ENCODE results near the gene PHF21B.

The PHF21B gene

GRCh38 chr22:45045208-45045607, 35.4 kb upstream of the PHF21B start:
- H3K4me1 ChIP-seq (ENCODE audit: control insufficient read depth, insufficient read depth, low read length) = no peaks in the 10 kb centered on the region
- H3K27ac ChIP-seq (ENCODE audit: insufficient read depth, low read depth, low read length, poor library complexity, severe bottlenecking) = no peak overlapping the region
- no peak overlapping the region for H3K4me3 ChIP-seq (ENCODE audit: insufficient read depth, low read depth, low read length)
- WGBS, 2 experiments = 87 to 91% methylated on average over 7 of the region's 7 CpGs
- no peaks in the 10 kb centered on the region for H3K9me3 ChIP-seq (ENCODE audit: control insufficient read depth, low read length)
- no peaks in the 10 kb centered on the region for H3K36me3 ChIP-seq (ENCODE audit: control insufficient read depth, insufficient read depth, low read length)
- H3K27me3 ChIP-seq (ENCODE audit: control insufficient read depth, insufficient read depth, low read length, poor library complexity, severe bottlenecking) = no peaks in the 10 kb centered on the region

DNA sequence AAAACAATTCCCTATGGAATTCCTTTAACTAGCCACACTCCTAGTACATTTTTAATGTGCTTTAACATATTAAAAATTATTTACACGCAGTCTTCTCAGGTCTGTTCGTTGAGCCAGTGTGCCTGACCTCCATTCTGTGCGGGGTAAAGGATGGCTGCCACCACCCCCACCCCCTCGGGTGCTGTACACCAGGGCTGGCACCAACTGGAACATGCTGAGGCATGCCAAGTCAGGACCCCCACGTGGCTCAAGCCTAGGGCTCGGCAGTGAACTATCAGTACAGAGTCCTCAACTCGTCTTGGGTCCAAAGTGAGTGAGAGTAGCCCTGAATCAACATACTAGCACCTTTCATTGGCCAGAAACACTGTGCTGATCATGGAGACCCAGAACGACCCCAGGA, 32.5 kb upstream of the PHF21B start:
- no peak overlapping the region for H3K27ac ChIP-seq (ENCODE audit: insufficient read depth, low read depth, low read length, poor library complexity, severe bottlenecking)
- no peaks in the 10 kb centered on the region for H3K36me3 ChIP-seq (ENCODE audit: control insufficient read depth, insufficient read depth, low read length)
- WGBS, 2 experiments = 91 to 92% methylated on average over 8 of the region's 8 CpGs
- H3K9me3 ChIP-seq (ENCODE audit: control insufficient read depth, low read length) = no peaks in the 10 kb centered on the region
- no peaks in the 10 kb centered on the region for H3K27me3 ChIP-seq (ENCODE audit: control insufficient read depth, insufficient read depth, low read length, poor library complexity, severe bottlenecking)
- H3K4me3 ChIP-seq (ENCODE audit: insufficient read depth, low read depth, low read length) = no peak overlapping the region
- no peaks in the 10 kb centered on the region for H3K4me1 ChIP-seq (ENCODE audit: control insufficient read depth, insufficient read depth, low read length)

- no peaks in the 10 kb centered on the region for H3K4me1 ChIP-seq (ENCODE audit: control insufficient read depth, insufficient read depth, low read length)
- 89 to 94% methylated on average over 7 to 8 of the region's 8 CpGs for WGBS, 2 experiments
- no peaks in the 10 kb centered on the region for H3K36me3 ChIP-seq (ENCODE audit: control insufficient read depth, insufficient read depth, low read length)
- no peak overlapping the region for H3K27ac ChIP-seq (ENCODE audit: insufficient read depth, low read depth, low read length, poor library complexity, severe bottlenecking)
- H3K9me3 ChIP-seq (ENCODE audit: control insufficient read depth, low read length) = no peaks in the 10 kb centered on the region
- H3K27me3 ChIP-seq (ENCODE audit: control insufficient read depth, insufficient read depth, low read length, poor library complexity, severe bottlenecking) = no peaks in the 10 kb centered on the region
- H3K4me3 ChIP-seq (ENCODE audit: insufficient read depth, low read depth, low read length) = no peak overlapping the region
Measured at GRCh38 chr22:45039133-45039532, 29.3 kb upstream of the PHF21B start.

- no peaks in the 10 kb centered on the region for H3K9me3 ChIP-seq (ENCODE audit: control insufficient read depth, low read length)
- 94% methylated on average over 15 of the region's 15 CpGs for WGBS, 2 experiments
- no peaks in the 10 kb centered on the region for H3K36me3 ChIP-seq (ENCODE audit: control insufficient read depth, insufficient read depth, low read length)
- H3K4me3 ChIP-seq (ENCODE audit: insufficient read depth, low read depth, low read length) = no peak overlapping the region
- no peaks in the 10 kb centered on the region for H3K27me3 ChIP-seq (ENCODE audit: control insufficient read depth, insufficient read depth, low read length, poor library complexity, severe bottlenecking)
- no peak overlapping the region for H3K27ac ChIP-seq (ENCODE audit: insufficient read depth, low read depth, low read length, poor library complexity, severe bottlenecking)
- no peaks in the 10 kb centered on the region for H3K4me1 ChIP-seq (ENCODE audit: control insufficient read depth, insufficient read depth, low read length)
Measured at GRCh38 chr22:45036154-45036553, 26.3 kb upstream of the PHF21B start.

GRCh38 chr22:45034821-45035220, 25.0 kb upstream of the PHF21B start:
- WGBS, 2 experiments = 93 to 96% methylated on average over 8 of the region's 8 CpGs
- H3K9me3 ChIP-seq (ENCODE audit: control insufficient read depth, low read length) = no peaks in the 10 kb centered on the region
- no peak overlapping the region for H3K4me3 ChIP-seq (ENCODE audit: insufficient read depth, low read depth, low read length)
- H3K36me3 ChIP-seq (ENCODE audit: control insufficient read depth, insufficient read depth, low read length) = no peaks in the 10 kb centered on the region
- no peaks in the 10 kb centered on the region for H3K4me1 ChIP-seq (ENCODE audit: control insufficient read depth, insufficient read depth, low read length)
- H3K27ac ChIP-seq (ENCODE audit: insufficient read depth, low read depth, low read length, poor library complexity, severe bottlenecking) = no peak overlapping the region
- H3K27me3 ChIP-seq (ENCODE audit: control insufficient read depth, insufficient read depth, low read length, poor library complexity, severe bottlenecking) = no peaks in the 10 kb centered on the region

- 94 to 95% methylated on average over 10 of the region's 10 CpGs for WGBS, 2 experiments
- Histone ChIP-seq H3K27me3 (ENCODE audit: control insufficient read depth, insufficient read depth, low read length, poor library complexity, severe bottlenecking) (no peaks in the 10 kb centered on the region), H3K36me3 (ENCODE audit: control insufficient read depth, insufficient read depth, low read length) (no peaks in the 10 kb centered on the region), H3K27ac (ENCODE audit: insufficient read depth, low read depth, low read length, poor library complexity, severe bottlenecking) (no peak overlapping the region), H3K4me1 (ENCODE audit: control insufficient read depth, insufficient read depth, low read length) (no peaks in the 10 kb centered on the region), H3K9me3 (ENCODE audit: control insufficient read depth, low read length) (no peaks in the 10 kb centered on the region), H3K4me3 (ENCODE audit: insufficient read depth, low read depth, low read length) (no peak overlapping the region)
Measured at GRCh38 chr22:45034156-45034555, 24.4 kb upstream of the PHF21B start.

DNA sequence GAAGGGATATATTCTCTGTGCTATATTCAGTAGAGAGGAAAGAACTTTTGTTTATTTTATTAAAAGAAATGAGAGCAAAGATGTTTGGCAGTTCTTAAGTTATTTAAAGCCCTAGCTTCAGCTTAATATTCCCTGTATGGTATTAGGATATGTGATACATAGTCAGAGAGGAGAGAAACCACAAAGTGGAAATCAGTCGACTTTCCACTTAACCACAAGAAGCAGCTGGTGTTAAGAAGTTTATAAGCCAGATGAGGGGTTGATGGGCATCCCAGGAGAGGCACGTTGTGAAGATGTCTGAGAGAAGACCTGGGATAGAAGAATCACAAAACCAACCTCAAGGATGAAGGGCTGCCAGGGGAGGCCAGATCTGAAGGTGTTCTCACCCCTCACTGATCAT, 23.3 kb upstream of the PHF21B start:
- no peak overlapping the region for H3K4me3 ChIP-seq (ENCODE audit: insufficient read depth, low read depth, low read length)
- WGBS, 2 experiments = 81 to 89% methylated on average over 2 of the region's 2 CpGs
- H3K36me3 ChIP-seq (ENCODE audit: control insufficient read depth, insufficient read depth, low read length) = no peaks in the 10 kb centered on the region
- no peaks in the 10 kb centered on the region for H3K27me3 ChIP-seq (ENCODE audit: control insufficient read depth, insufficient read depth, low read length, poor library complexity, severe bottlenecking)
- H3K27ac ChIP-seq (ENCODE audit: insufficient read depth, low read depth, low read length, poor library complexity, severe bottlenecking) = no peak overlapping the region
- no peaks in the 10 kb centered on the region for H3K9me3 ChIP-seq (ENCODE audit: control insufficient read depth, low read length)
- no peaks in the 10 kb centered on the region for H3K4me1 ChIP-seq (ENCODE audit: control insufficient read depth, insufficient read depth, low read length)

- H3K9me3 ChIP-seq (ENCODE audit: control insufficient read depth, low read length) = no peaks in the 10 kb centered on the region
- no peaks in the 10 kb centered on the region for H3K36me3 ChIP-seq (ENCODE audit: control insufficient read depth, insufficient read depth, low read length)
- H3K4me3 ChIP-seq (ENCODE audit: insufficient read depth, low read depth, low read length) = no peak overlapping the region
- WGBS, 2 experiments = 88 to 89% methylated on average over 1 of the region's 1 CpG
- H3K27ac ChIP-seq (ENCODE audit: insufficient read depth, low read depth, low read length, poor library complexity, severe bottlenecking) = no peak overlapping the region
- no peaks in the 10 kb centered on the region for H3K4me1 ChIP-seq (ENCODE audit: control insufficient read depth, insufficient read depth, low read length)
- no peaks in the 10 kb centered on the region for H3K27me3 ChIP-seq (ENCODE audit: control insufficient read depth, insufficient read depth, low read length, poor library complexity, severe bottlenecking)
Measured at GRCh38 chr22:45031629-45032403, 22.0 kb upstream of the PHF21B start.

- H3K27me3 ChIP-seq (ENCODE audit: control insufficient read depth, insufficient read depth, low read length, poor library complexity, severe bottlenecking) = no peaks in the 10 kb centered on the region
- 89 to 92% methylated on average over 6 of the region's 6 CpGs for WGBS, 2 experiments
- H3K27ac ChIP-seq (ENCODE audit: insufficient read depth, low read depth, low read length, poor library complexity, severe bottlenecking) = no peak overlapping the region
Measured at GRCh38 chr22:45029501-45029900, 19.7 kb upstream of the PHF21B start.

GRCh38 chr22:45026511-45026910, 16.7 kb upstream of the PHF21B start:
- no peaks in the 10 kb centered on the region for H3K9me3 ChIP-seq (ENCODE audit: control insufficient read depth, low read length)

More at GRCh38 chr22:45029501-45029900, 19.7 kb upstream of the PHF21B start:
- H3K4me3 ChIP-seq (ENCODE audit: insufficient read depth, low read depth, low read length) = no peak overlapping the region
- no peaks in the 10 kb centered on the region for H3K9me3 ChIP-seq (ENCODE audit: control insufficient read depth, low read length)
- no peaks in the 10 kb centered on the region for H3K36me3 ChIP-seq (ENCODE audit: control insufficient read depth, insufficient read depth, low read length)
- no peaks in the 10 kb centered on the region for H3K4me1 ChIP-seq (ENCODE audit: control insufficient read depth, insufficient read depth, low read length)

More at GRCh38 chr22:45026511-45026910, 16.7 kb upstream of the PHF21B start:
- no peaks in the 10 kb centered on the region for H3K27me3 ChIP-seq (ENCODE audit: control insufficient read depth, insufficient read depth, low read length, poor library complexity, severe bottlenecking)
- H3K4me3 ChIP-seq (ENCODE audit: insufficient read depth, low read depth, low read length) = no peak overlapping the region
- no peaks in the 10 kb centered on the region for H3K36me3 ChIP-seq (ENCODE audit: control insufficient read depth, insufficient read depth, low read length)
- 92 to 95% methylated on average over 6 of the region's 6 CpGs for WGBS, 2 experiments
- no peaks in the 10 kb centered on the region for H3K4me1 ChIP-seq (ENCODE audit: control insufficient read depth, insufficient read depth, low read length)
- no peak overlapping the region for H3K27ac ChIP-seq (ENCODE audit: insufficient read depth, low read depth, low read length, poor library complexity, severe bottlenecking)

Measured in ectodermal cell (in vitro differentiated cells).